Mammary epithelial cell (primary cell): ENCODE results near the gene SKIL.

ENCODE experiments used
- CTCF ChIP-seq, 2 donors: IDR thresholded peaks in 1 of 2; conservative IDR thresholded peaks in 1 of 2; 2 replicates each; pipeline ENCODE4 v1.5.1; 2011 to 2012; ENCODE audit warnings: inconsistent platforms in 2 of 2, low read length in 2 of 2, mild to moderate bottlenecking in 2 of 2, control low read depth in 1 of 2, low read depth in 1 of 2; ENCODE audit not compliant: insufficient read depth in 1 of 2; ENCODE audit errors: extremely low read depth in 1 of 2
- EZH2 ChIP-seq: IDR thresholded peaks from 2 replicates; pipeline ENCODE4 v1.6.1; 2012; ENCODE audit warnings: low read length, inconsistent platforms, borderline replicate concordance

- no peak for TF ChIP-seq CTCF (conservative IDR thresholded peaks at IDR 0.05 in 1 of 2, IDR thresholded peaks at IDR 0.05 in 1 of 2; ENCODE audit: extremely low read depth in 1 of 2, insufficient read depth in 1 of 2, low read depth in 1 of 2, low read length in 2 of 2)
- TF ChIP-seq EZH2, result no peak
These were observed 39.6 kb upstream of the SKIL start for GRCh38 chr3:170317954-170318353.
